HEK293T (cell line): ENCODE measurements around the gene SLC35A2.

Experiments
- CTCF ChIA-PET: fragments of 350-600 bp; formaldehyde crosslinking; extraction: SDS; loops from one replicate; lab custom pipeline; 2021; ENCODE audit warnings: antibody characterized with exemption, inconsistent platforms; lab: Yijun Ruan, JAX
- POLR2A ChIA-PET: fragments of 350-600 bp; formaldehyde crosslinking; extraction: SDS; loops from one replicate; lab custom pipeline; 2020; ENCODE audit warnings: antibody characterized with exemption, inconsistent platforms; lab: Yijun Ruan, JAX
- DNase-seq: peaks from one replicate; pipeline ENCODE4 v3.0.0; 2012; ENCODE audit warnings: mixed read lengths; ENCODE audit errors: extremely low spot score
- ARNT ChIP-seq: fragments of 450-650 bp; IDR thresholded peaks from 2 replicates; pipeline ENCODE4 v1.6.1; 2017; ENCODE audit warnings: mild to moderate bottlenecking
- BHLHE40 ChIP-seq: fragments of 450-650 bp; IDR thresholded peaks from 2 replicates; pipeline ENCODE4 v1.6.1; 2016; ENCODE audit warnings: mild to moderate bottlenecking, moderate library complexity, borderline replicate concordance
- CTBP1 ChIP-seq: fragments of 450-650 bp; IDR thresholded peaks from 2 replicates; pipeline ENCODE4 v1.6.1; 2016; ENCODE audit warnings: borderline replicate concordance
- ELF4 ChIP-seq: fragments of 450-650 bp; IDR thresholded peaks from 2 replicates; pipeline ENCODE4 v1.6.1; 2017; ENCODE audit warnings: antibody characterized with exemption
- FOXA1 ChIP-seq: fragments of 450-650 bp; IDR thresholded peaks from 2 replicates; pipeline ENCODE4 v1.6.1; 2016; ENCODE audit warnings: mild to moderate bottlenecking
- FOXK2 ChIP-seq: fragments of 450-650 bp; IDR thresholded peaks from 2 replicates; pipeline ENCODE4 v1.6.1; 2016; ENCODE audit warnings: mild to moderate bottlenecking
- FOXM1 ChIP-seq: fragments of 450-650 bp; IDR thresholded peaks from 2 replicates; pipeline ENCODE4 v1.6.1; 2017; ENCODE audit warnings: mild to moderate bottlenecking, borderline replicate concordance
- HDGF ChIP-seq: fragments of 450-650 bp; IDR thresholded peaks from 2 replicates; pipeline ENCODE4 v1.6.1; 2017; ENCODE audit warnings: antibody characterized with exemption, borderline replicate concordance
- L3MBTL2 ChIP-seq: fragments of 450-650 bp; conservative IDR thresholded peaks from 2 replicates; pipeline ENCODE4 v1.6.1; 2016; ENCODE audit warnings: mild to moderate bottlenecking
- LEF1 ChIP-seq: fragments of 450-650 bp; IDR thresholded peaks from 2 replicates; pipeline ENCODE4 v1.6.1; 2017; ENCODE audit warnings: mild to moderate bottlenecking, borderline replicate concordance
- NFRKB ChIP-seq: fragments of 450-650 bp; IDR thresholded peaks from 2 replicates; pipeline ENCODE4 v1.6.1; 2016; ENCODE audit warnings: mild to moderate bottlenecking, moderate library complexity
- PKNOX1 ChIP-seq: fragments of 450-650 bp; IDR thresholded peaks from 2 replicates; pipeline ENCODE4 v1.6.1; 2016
- SP1 ChIP-seq: fragments of 450-650 bp; IDR thresholded peaks from 2 replicates; pipeline ENCODE4 v1.6.1; 2017
- SUZ12 ChIP-seq: fragments of 450-650 bp; IDR thresholded peaks from 2 replicates; pipeline ENCODE4 v1.6.1; 2016; ENCODE audit warnings: mild to moderate bottlenecking
- TARDBP ChIP-seq: fragments of 450-650 bp; IDR thresholded peaks from 2 replicates; pipeline ENCODE4 v1.6.1; 2016
- ZNF384 ChIP-seq: fragments of 450-650 bp; IDR thresholded peaks from 2 replicates; pipeline ENCODE4 v1.6.1; 2016

The SLC35A2 gene

GRCh38 chrX:48920718-48921104 lies 9.3 kb upstream of the SLC35A2 start:
- POLR2A ChIA-PET, result interaction anchor here (1.0 to 1.7 kb wide), 2 partner anchors 23 to 183 kb away, joined by 4 to 6 read pairs; partner anchors contain the start of genes PQBP1 and TIMM17B
- CTCF ChIA-PET, result interaction anchor here (0.6 kb wide), 1 partner anchor 72 kb away, joined by 4 read pairs; no protein-coding TSS in a partner anchor
- DNase-seq, result no peak
- TF ChIP-seq ARNT (no peak), HDGF (no peak), ELF4 (no peak), TARDBP (no peak), SP1 (no peak), LEF1 (no peak), FOXK2 (no peak), L3MBTL2 (no peak), BHLHE40 (no peak)

DNA sequence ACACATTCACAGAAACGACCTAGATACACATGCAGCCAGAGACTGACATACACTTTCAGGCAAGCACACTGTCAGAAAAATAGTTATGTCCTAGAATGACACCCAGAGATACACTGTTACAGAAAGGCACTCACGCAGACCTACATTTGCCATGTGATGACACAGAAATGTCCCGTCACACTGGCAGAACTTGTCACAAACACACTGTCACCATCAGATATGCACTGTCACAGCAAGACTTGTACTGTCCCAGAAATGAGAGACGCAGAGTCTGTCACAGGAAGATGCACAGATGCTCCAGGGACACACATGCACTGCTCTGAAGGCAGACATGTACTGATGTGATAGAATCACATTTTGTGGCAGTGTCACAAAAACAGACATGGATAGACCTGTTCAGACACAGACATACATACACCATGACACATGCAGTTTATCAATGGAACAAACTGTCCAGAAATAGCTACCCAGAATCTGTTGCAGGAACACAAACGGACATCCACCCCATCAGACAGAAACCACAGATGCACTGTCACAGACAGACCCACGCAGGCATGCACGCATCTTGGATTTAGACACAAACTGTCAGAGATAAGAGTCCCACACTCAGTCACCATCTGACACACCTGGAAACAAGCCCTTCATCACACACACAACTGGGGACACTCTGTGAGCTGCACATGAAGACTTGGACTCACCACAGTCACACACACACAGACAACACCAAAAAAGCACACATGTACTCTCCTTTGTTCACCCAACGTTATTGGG lies 8.7 kb upstream of the SLC35A2 start:
- TF ChIP-seq FOXA1, result no peak
- TF ChIP-seq ZNF384, result no peak
- no peak for TF ChIP-seq L3MBTL2
- TF ChIP-seq ELF4, result no peak
- no peak for TF ChIP-seq HDGF
- TF ChIP-seq LEF1, result no peak
- no peak for TF ChIP-seq SUZ12
- no peak for TF ChIP-seq FOXM1
- TF ChIP-seq ARNT, result no peak

DNA sequence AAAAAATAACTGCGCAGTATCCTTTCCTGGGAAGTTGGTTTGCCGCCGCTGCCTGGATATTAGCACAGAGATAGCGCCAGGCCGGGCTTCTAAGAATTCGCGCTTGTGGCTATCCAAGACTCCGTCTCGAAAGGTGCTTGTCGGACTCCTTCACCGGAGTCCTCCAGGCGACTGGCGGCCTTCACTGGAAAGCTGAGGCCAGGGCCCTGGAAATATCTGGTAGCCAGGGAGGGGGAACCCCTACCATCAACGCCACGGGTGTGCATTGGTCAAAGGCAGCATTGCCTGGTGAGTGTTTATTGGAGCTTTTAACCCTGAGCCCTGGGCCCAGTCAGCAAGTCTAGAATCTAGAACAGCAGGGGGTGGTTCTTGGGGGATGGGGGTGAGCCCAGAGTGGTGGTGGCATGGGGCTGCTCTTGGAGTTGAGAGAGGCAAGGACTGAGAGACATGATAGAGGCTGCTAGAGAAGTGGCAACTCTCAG lies 8.0 kb upstream of the SLC35A2 start:
- peak; percentile 17 for DNase-seq
- ChIA-PET POLR2A (interaction anchor here (0.6 to 1.7 kb wide), 2 partner anchors 118 to 182 kb away, joined by 4 read pairs; partner anchors contain the start of gene HDAC6), CTCF (no interaction called here)
- TF ChIP-seq PKNOX1, result no peak
- no peak for TF ChIP-seq FOXM1
- TF ChIP-seq ZNF384, result no peak
- no peak for TF ChIP-seq SP1
- TF ChIP-seq LEF1, result no peak
- no peak for TF ChIP-seq SUZ12
- TF ChIP-seq NFRKB, result no peak
- TF ChIP-seq ARNT, result no peak
- TF ChIP-seq FOXK2, result no peak
- no peak for TF ChIP-seq CTBP1
- no peak for TF ChIP-seq FOXA1
- TF ChIP-seq TARDBP, result no peak
- TF ChIP-seq BHLHE40, result no peak
- TF ChIP-seq L3MBTL2, result no peak
- TF ChIP-seq ELF4, result no peak
- no peak for TF ChIP-seq HDGF

More for the DNA sequence above, 8.7 kb upstream of the SLC35A2 start:
- ChIA-PET CTCF (interaction anchor here (0.6 kb wide), 1 partner anchor 72 kb away, joined by 4 read pairs; no protein-coding TSS in a partner anchor), POLR2A (interaction anchor here (1.0 to 1.7 kb wide), 2 partner anchors 22 to 183 kb away, joined by 4 to 6 read pairs; partner anchors contain the start of genes PQBP1 and TIMM17B)
- DNase-seq, result no peak

- TF ChIP-seq ELF4 (0 out of 2 replicates have a peak, but pooled peaks have one; percentile 46), ZNF384 (no peak), FOXA1 (no peak)
- POLR2A ChIA-PET, result interaction anchor here (0.6 kb wide), 1 partner anchor 117 kb away, joined by 4 read pairs; the partner anchor contains the start of gene HDAC6
- DNase-seq, result peak; percentile 91
- CTCF ChIA-PET, result no interaction called here
Measured at GRCh38 chrX:48918643-48919340, 7.3 kb upstream of the SLC35A2 start, which contains the start of gene PIM2. Gene PIM2 (minus strand): TSS chrX:48919024. CDS start chrX:48918834, 190 bp downstream.

DNA sequence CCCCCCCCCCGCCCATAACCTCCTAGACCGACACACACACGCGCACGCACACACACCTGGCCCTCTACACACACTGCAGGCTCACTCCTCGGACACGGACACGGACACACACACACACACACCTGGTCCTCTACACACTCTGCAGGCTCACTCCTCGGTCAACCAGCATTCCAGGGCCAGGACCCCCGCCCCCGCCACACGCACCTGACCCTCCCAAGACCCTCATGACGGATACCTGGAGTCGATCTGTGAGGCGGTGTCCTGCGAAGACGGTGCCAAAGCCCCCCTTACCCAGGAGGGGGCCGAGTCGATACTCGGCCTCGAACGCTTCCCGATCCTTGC lies 6.8 kb upstream of the SLC35A2 start:
- CTCF ChIA-PET, result no interaction called here
- TF ChIP-seq HDGF, result no peak
- 0 out of 2 replicates have a peak, but pooled peaks have one; percentile 66 for TF ChIP-seq L3MBTL2
- POLR2A ChIA-PET, result no interaction called here
- no peak for DNase-seq

DNA sequence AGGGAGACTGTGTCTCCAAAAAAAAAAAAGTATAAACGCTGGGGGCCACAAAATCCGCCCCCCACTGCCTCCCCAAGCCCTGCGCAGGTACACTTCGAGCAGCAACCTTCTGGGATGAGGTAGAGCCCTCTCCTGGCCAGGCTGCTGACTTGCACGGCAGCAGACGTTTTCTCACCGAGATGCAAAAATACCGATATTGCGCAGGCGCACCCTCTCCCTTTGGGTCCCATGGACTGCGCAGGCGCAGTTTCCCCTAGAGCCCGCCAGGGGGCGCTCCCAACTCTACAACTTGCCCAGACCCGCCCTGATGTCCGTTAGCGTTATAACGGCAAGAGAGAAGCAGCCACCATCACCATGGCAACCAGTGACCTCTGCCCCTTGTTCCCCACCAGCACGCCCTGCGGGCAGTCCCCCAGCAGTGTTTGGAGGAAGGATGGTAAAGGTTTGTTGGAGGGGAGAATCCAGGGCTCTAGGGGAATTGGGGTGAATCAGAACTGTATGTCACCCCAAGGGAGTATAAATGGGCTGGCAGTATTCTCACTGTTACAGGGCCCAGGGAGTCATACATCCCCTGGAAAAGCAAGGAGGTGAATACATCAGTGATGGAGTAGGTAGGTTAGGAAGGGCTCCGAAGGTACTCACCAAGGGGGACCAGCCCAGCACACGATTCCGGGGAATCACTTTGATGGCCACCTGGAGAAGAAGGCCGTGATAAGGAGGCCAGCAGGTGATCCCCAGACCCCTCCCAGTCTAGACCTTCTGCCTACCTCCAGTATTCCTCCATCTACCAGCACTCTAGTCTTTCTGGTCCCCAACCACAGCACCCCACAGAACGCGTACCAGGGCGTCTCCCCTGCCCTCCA lies 5.9 kb upstream of the SLC35A2 start:
- TF ChIP-seq FOXM1, result no peak
- no peak for TF ChIP-seq ELF4
- no peak for TF ChIP-seq BHLHE40
- TF ChIP-seq ARNT, result no peak
- no peak for TF ChIP-seq HDGF
- no peak for TF ChIP-seq LEF1
- TF ChIP-seq SUZ12, result no peak
- no peak for TF ChIP-seq NFRKB
- no peak for TF ChIP-seq L3MBTL2
- no peak for TF ChIP-seq FOXK2
- TF ChIP-seq CTBP1, result no peak
- no peak for TF ChIP-seq FOXA1
- TF ChIP-seq PKNOX1, result no peak
- ChIA-PET POLR2A (no interaction called here), CTCF (interaction anchor here (0.7 kb wide), 1 partner anchor 285 kb away, joined by 3 read pairs; no protein-coding TSS in a partner anchor)
- DNase-seq, result peak; percentile 90
